OCI-LY3 (cell line): ENCODE data around the gene SGPP2.
"Not testable (repeated sequence)": the region's sequence is repeated elsewhere in the genome, so short reads cannot be mapped to it uniquely, and the experiment has no call there.

Source experiments
- H2AFZ ChIP-seq: fragments of 200-600, 300-600 bp; shearing (Covaris generic); 2 replicates; pipeline ENCODE4 v1.6.0; 2014; ENCODE audit warnings: antibody characterized with exemption, low read depth, low read length
- H3K27ac ChIP-seq: fragments of 200-600, 300-600 bp; sonication (generic); 2 replicates; pipeline ENCODE4 v1.5.1; 2014; ENCODE audit warnings: mild to moderate bottlenecking, low read length, moderate library complexity, mixed read lengths
- H3K27me3 ChIP-seq: fragments of 200-600, 300-600 bp; sonication (generic); 2 replicates; pipeline ENCODE4 v1.6.1; 2014; ENCODE audit warnings: low read depth, low read length, mixed read lengths
- H3K36me3 ChIP-seq: fragments of 200-600, 300-600 bp; sonication (generic); replicated peaks from 2 replicates; pipeline ENCODE3; 2014; ENCODE audit warnings: low read depth, low read length, mixed read lengths
- H3K4me1 ChIP-seq: fragments of 300-600, 200-600 bp; sonication (generic); 2 replicates; pipeline ENCODE4 v1.6.1; 2014; ENCODE audit warnings: low read length, mixed read lengths
- H3K4me2 ChIP-seq: fragments of 200-600, 300-600 bp; sonication (generic); 2 replicates; pipeline ENCODE4 v1.6.1; 2014; ENCODE audit warnings: low read length, mixed read lengths
- H3K4me3 ChIP-seq: fragments of 300-600, 200-600 bp; sonication (generic); 2 replicates; pipeline ENCODE4 v1.5.1; 2014; ENCODE audit warnings: antibody characterized with exemption, mild to moderate bottlenecking, low read length, moderate library complexity
- H3K79me2 ChIP-seq: fragments of 300-600, 200-600 bp; shearing (Covaris generic); 2 replicates; pipeline ENCODE4 v1.6.1; 2014; ENCODE audit warnings: mild to moderate bottlenecking, low read length, mixed read lengths
- H3K9ac ChIP-seq: fragments of 300-600, 200-600 bp; shearing (Covaris generic); 2 replicates; pipeline ENCODE4 v1.6.0; 2014; ENCODE audit warnings: mild to moderate bottlenecking, low read length, moderate library complexity
- H3K9me3 ChIP-seq: fragments of 200-600, 300-600 bp; shearing (Covaris generic); 2 replicates; pipeline ENCODE4 v1.6.1; 2014; ENCODE audit warnings: low read length, mixed read lengths; ENCODE audit not compliant: insufficient read depth
- H4K20me1 ChIP-seq: fragments of 200-600, 300-600 bp; sonication (generic); 2 replicates; pipeline ENCODE4 v1.6.1; 2016; ENCODE audit warnings: low read length, mixed read lengths; ENCODE audit not compliant: insufficient read depth
- EZH2phosphoT487 ChIP-seq: fragments of 200-600 bp; shearing (Covaris generic); IDR thresholded peaks from 2 replicates; pipeline ENCODE4 v1.6.1; 2018; ENCODE audit warnings: antibody characterized with exemption, mixed run types, low read depth
- TF ChIP-seq, protein P1 (sequence below): fragments of 200-600, 300-600 bp; sonication (generic); IDR thresholded peaks from 2 replicates; pipeline ENCODE4 v1.5.1; 2014; ENCODE audit warnings: antibody characterized with exemption, low read length, low read depth

The SGPP2 gene

DNA sequence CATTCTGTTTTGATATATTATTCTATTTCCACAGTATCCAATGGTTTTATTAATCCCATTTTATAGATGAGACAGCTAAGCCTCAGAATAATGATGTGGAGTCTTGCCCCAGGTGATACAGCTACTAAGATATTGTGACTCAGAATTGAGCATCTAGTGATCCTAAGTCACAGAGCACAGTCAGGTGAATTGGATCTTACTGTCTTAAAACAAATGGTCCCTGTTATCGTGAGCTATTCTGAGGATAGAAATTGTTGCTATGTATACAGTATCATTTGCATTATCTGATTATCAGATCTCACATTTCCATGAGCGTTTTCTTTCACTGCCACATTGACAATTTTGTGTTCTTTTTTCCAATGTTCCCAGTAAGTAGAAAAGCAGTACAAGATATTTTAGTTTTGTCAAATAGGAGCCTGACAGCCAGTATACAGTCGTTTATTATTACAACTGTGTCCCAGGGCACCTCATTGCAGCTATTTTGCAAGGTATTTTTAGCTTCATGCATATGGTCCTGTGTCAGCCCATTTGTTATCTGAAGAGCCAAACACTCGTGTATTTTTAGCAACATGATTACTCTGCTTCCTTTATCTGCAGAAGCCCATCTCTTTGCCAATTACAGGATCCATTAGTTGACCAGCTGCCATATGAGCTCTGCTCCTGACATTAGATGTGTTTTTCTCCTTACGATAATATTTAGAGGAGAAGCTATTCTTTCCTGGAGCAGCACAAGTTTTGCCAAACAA, 25.1 kb upstream of the SGPP2 start:
- H4K20me1 ChIP-seq = no peaks in the 10 kb centered on the region
- no peaks in the 10 kb centered on the region for H3K4me1 ChIP-seq
- no peak overlapping the region for H3K9ac ChIP-seq
- no peak overlapping the region for H3K27ac ChIP-seq
- H3K9me3 ChIP-seq = no peaks in the 10 kb centered on the region
- no peaks in the 10 kb centered on the region for H3K27me3 ChIP-seq
- H3K36me3 ChIP-seq = no peaks in the 10 kb centered on the region
- H3K4me2 ChIP-seq = no peak overlapping the region
- no peak overlapping the region for H3K4me3 ChIP-seq
- no peak for TF ChIP-seq EZH2phosphoT487
- TF ChIP-seq, protein P1, sequence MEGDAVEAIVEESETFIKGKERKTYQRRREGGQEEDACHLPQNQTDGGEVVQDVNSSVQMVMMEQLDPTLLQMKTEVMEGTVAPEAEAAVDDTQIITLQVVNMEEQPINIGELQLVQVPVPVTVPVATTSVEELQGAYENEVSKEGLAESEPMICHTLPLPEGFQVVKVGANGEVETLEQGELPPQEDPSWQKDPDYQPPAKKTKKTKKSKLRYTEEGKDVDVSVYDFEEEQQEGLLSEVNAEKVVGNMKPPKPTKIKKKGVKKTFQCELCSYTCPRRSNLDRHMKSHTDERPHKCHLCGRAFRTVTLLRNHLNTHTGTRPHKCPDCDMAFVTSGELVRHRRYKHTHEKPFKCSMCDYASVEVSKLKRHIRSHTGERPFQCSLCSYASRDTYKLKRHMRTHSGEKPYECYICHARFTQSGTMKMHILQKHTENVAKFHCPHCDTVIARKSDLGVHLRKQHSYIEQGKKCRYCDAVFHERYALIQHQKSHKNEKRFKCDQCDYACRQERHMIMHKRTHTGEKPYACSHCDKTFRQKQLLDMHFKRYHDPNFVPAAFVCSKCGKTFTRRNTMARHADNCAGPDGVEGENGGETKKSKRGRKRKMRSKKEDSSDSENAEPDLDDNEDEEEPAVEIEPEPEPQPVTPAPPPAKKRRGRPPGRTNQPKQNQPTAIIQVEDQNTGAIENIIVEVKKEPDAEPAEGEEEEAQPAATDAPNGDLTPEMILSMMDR = no peak
- no peaks in the 10 kb centered on the region for H3K79me2 ChIP-seq
- no peak overlapping the region for H2AFZ ChIP-seq

DNA sequence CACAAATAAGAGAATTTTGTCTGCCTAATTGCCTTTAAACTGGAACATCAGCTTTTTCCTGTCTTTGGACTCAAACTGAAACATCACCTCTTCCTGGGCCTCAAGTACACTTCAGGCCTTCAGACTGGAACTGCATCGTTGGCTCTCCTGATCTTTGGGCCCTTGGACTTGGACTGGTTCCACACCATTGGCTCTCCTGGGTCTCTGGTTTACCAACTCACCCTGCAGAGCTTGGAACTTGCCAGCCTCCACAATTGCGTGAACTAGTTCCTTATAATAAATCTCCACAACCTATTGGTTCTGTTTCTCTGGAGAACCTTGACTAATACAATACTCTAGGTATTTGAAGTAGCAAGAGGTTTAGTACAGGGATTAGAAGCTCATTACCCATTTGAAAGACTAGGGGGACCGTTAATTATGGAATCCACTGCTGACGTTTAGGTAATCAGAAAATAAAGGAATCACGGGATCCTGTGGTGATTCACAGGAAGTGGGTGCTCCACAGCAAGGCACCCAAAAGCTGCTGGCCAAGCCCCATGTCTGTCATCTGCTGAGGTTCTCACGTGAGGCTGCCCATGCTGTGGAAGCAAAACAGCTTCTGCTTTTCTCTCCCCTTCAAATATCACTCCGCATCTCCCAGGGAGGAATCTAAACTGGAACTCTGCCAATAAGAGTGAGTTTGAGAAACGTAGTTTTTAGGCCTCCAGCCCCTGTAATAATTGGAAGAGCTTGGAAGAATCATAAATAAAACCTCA, 20.0 kb upstream of the SGPP2 start:
- H3K9me3 ChIP-seq = no peaks in the 10 kb centered on the region
- no peak overlapping the region for H3K4me2 ChIP-seq
- H3K36me3 ChIP-seq = no peaks in the 10 kb centered on the region
- H3K4me3 ChIP-seq = no peak overlapping the region
- no peaks in the 10 kb centered on the region for H3K4me1 ChIP-seq
- H3K27ac ChIP-seq = no peak overlapping the region
- no peak for TF ChIP-seq EZH2phosphoT487
- TF ChIP-seq, protein P1 = no peak
- H3K9ac ChIP-seq = no peak overlapping the region
- H3K79me2 ChIP-seq = no peaks in the 10 kb centered on the region
- no peaks in the 10 kb centered on the region for H3K27me3 ChIP-seq
- no peaks in the 10 kb centered on the region for H4K20me1 ChIP-seq
- no peak overlapping the region for H2AFZ ChIP-seq

DNA sequence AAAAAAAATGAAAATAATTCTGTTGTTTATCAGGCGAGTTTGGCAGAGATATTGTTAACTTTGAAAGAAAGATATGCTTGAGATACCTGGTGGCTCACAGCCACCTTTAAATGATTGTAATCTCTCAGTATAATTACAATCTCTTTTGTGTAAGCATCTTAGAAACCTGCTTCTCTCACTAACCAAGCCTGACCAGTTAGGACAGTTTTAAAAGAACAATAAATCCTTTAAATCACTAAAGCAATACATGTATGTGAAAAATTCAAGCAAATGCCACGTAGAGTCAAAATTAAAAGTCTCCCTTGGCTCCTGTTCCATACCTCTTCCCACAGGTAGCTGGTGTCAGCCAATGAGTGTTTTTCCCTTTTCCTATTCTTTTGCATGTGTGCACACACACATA, 15.7 kb upstream of the SGPP2 start:
- Histone ChIP-seq H3K79me2 (no peaks in the 10 kb centered on the region), H3K4me1 (no peaks in the 10 kb centered on the region), H4K20me1 (no peaks in the 10 kb centered on the region), H3K9ac (no peak overlapping the region), H3K27me3 (no peaks in the 10 kb centered on the region), H2AFZ (no peak overlapping the region), H3K4me3 (no peak overlapping the region), H3K36me3 (no peaks in the 10 kb centered on the region), H3K27ac (no peak overlapping the region), H3K9me3 (no peaks in the 10 kb centered on the region), H3K4me2 (no peak overlapping the region)
- TF ChIP-seq, protein P1 = no peak
- TF ChIP-seq EZH2phosphoT487 = no peak

DNA sequence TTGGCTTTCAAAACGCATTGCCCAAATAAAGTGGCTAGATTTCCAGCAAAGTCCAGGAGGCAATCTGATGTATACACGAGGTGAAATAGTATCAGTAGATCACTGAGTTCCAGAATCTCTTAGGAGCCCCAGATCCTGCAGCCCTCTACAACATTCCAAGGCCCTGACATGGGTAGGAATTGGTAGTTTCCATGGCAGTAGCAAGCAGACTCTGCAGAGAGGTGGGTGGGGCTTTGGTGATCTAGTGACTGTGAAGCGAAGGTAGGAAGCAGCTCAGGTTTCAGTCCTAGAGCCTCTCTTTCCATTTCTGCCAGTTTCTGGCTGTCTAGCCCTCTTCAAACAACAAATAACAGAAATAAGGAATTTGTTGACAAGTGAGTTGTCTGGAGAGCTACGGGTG, 13.8 kb upstream of the SGPP2 start:
- Histone ChIP-seq H3K9me3 (no peaks in the 10 kb centered on the region), H3K27ac (no peak overlapping the region), H3K27me3 (no peaks in the 10 kb centered on the region), H3K4me3 (no peak overlapping the region), H3K4me2 (no peak overlapping the region), H3K79me2 (no peaks in the 10 kb centered on the region), H3K9ac (no peak overlapping the region), H3K36me3 (no peaks in the 10 kb centered on the region), H4K20me1 (no peaks in the 10 kb centered on the region), H3K4me1 (no peaks in the 10 kb centered on the region), H2AFZ (no peak overlapping the region)
- TF ChIP-seq EZH2phosphoT487 = no peak
- TF ChIP-seq, protein P1 = no peak

DNA sequence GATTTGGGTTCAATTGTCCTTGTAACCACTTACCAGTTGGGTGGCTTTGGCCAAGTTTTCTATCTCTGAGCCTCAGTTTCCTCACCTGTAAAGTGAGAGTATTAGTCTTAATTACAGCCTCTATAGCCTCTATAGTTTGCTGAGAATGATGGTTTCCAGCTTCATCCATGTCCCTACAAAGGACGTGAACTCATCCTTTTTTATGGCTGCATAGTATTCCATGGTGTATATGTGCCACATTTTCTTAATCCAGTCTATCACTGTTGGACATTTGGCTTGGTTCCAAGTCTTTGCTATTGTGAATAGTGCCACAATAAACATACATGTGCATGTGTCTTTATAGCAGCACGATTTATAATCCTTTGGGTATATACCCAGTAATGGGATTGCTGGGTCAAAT, 12.0 kb upstream of the SGPP2 start:
- not testable (repeated sequence) for H3K27ac ChIP-seq, H3K79me2 ChIP-seq, H4K20me1 ChIP-seq, H3K4me3 ChIP-seq, H3K4me2 ChIP-seq, H3K27me3 ChIP-seq, H3K9ac ChIP-seq, H3K9me3 ChIP-seq, H3K36me3 ChIP-seq, H3K4me1 ChIP-seq, H2AFZ ChIP-seq
